Mucosa of descending colon (tissue), 3 donors: Measurements from ENCODE around the gene ZFAND4. TPM values are rescaled to one million over a fixed set of nuclear protein-coding genes. Genes with fewer than 3 reads are reported as not detected.
"Not testable (repeated sequence)": the region's sequence is repeated elsewhere in the genome, so short reads cannot be mapped to it uniquely, and the experiment has no call there.

Experiments
- ATAC-seq: fragments of 200-7000 bp; cut with Tn5 transposase; one replicate; pipeline ENCODE4 v1.9.1; 2020; ENCODE audit warnings: mild to moderate bottlenecking, moderate library complexity
- DNase-seq, 3 donors: peaks; one replicate each; pipeline ENCODE4 v3.0.0-alpha.2; 2020
- H3K36me3 ChIP-seq: fragments of 200-600 bp; one replicate; pipeline ENCODE4 v1.8.0; 2021; ENCODE audit warnings: low read depth, mild to moderate bottlenecking
- H3K4me1 ChIP-seq: fragments of 200-600 bp; one replicate; pipeline ENCODE4 v1.8.0; 2021; ENCODE audit warnings: low read depth, mild to moderate bottlenecking
- H3K4me3 ChIP-seq: fragments of 200-600 bp; one replicate; pipeline ENCODE4 v1.8.0; 2021; ENCODE audit warnings: mild to moderate bottlenecking
- H3K9me3 ChIP-seq: fragments of 200-600 bp; one replicate; pipeline ENCODE4 v1.8.0; 2021; ENCODE audit warnings: mild to moderate bottlenecking
- CTCF ChIP-seq: fragments of 200-600 bp; IDR thresholded peaks from one replicate; pipeline ENCODE4 v1.8.0; 2022; ENCODE audit warnings: antibody characterized with exemption, mild to moderate bottlenecking
- intact Hi-C, 2 donors: fragments of 100-400 bp; cut with DNase I in 1 of 2; cut with micrococcal nuclease in 1 of 2; formaldehyde crosslinking; loops; one replicate each; pipeline versions ENCODE4 v1.11.0 to v1.11.1; 2022; cut with DNase I, micrococcal nuclease
- total RNA-seq, 3 donors: library from RNA; stranded (reverse); fragmentation: NEBNext Ultra II Directional in 2 of 3; extraction: Animal tissue kit (Norgen Biotek cat#: 25700) in 2 of 3; gene quantifications; one replicate each; pipeline versions ENCODE4 v1.2.1 to v1.2.4, GENCODE V29; 2021 to 2023
- donor health status: DM: no; HTN: no; CAD: no; lungs with moderate emphysema.
- donor health status: DM: no; HTN: no; CAD: no.
- donor health status: DM: no; HTN: yes; CAD: no.

ZFAND4 gene
- total RNA-seq, 3 donors from 2014 or later: 15.5 to 22.1 (median 21.5) TPM

DNA sequence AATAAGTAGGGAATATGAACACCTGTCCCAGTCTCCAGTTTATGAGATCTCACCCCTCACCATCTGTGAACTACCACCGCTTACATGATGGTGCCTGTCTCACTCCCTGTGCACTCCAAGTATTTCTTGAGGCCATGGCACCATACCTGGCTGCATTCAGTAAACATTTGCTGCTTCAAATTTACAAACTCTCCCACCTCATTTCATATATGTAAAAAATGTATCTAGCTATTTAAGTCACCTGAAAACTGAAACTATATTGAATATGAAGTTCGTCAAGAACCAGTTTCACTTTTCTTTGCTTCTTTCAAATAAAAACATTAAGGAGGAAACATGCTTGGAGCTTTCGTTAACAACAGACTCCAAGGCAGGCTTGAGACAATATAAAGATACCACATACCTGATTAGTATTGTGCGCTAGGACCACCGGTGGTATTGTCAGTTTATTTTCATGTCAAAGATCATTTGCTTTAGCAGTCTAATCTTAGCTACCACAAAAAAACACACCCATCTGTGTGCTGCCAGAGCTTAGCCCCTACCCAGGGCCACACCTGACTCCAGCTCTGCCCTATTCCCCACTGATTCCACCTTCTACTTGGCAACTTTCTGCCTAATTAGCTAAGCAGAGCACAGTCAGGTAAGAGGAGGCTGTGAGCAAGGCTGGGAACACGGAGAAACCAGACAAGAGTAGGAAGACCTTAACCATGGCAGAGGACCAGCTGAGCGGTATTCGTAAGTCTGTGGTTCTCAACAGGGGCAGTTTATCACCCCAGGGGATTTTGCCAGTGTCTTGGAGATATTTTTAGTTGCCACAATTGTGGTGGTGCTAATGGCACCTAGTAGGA, 92.0 kb downstream of the ZFAND4 start:
- intact Hi-C loops: no loop called here
- no peaks in the 10 kb centered on the region for H3K36me3 ChIP-seq
- TF ChIP-seq CTCF: no peak
- peaks cover 24% of the 10 kb centered on the region for H3K4me1 ChIP-seq
- H3K9me3 ChIP-seq: no peaks in the 10 kb centered on the region
- ATAC-seq (peak; percentile 78), DNase-seq (peak in 2 of 3 donors; percentile 44 to 51)
- H3K4me3 ChIP-seq: no peak overlapping the region

DNA sequence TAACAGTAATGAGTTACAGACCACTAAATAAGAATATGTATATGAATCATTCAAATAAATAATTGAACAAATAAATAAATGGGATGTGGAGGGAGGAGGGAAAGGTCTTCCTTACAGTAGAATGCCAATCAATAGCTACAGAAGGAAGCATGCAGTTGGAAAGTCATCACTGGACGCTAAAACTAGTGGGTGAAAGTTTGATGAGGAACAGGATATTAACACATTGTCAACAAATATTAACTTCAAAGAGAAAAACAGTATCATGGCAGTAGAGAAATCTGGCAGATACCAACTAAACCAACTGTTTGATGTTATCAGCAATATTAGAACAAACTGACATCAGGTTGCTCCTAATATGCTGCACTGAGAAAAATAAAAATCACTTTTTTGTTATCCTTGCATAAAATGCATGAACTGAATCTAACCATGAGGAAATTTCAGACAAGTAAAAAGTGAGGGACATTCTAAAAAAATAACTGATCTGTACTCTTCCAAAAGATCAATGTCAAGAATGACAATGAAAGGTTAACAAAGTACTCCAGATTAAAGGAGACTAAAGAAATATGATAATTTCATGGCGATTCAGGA, 94.1 kb downstream of the ZFAND4 start:
- ATAC-seq: no peak
- TF ChIP-seq CTCF: no peak
- intact Hi-C loops: no loop called here
- Histone ChIP-seq H3K36me3 (no peaks in the 10 kb centered on the region), H3K9me3 (no peaks in the 10 kb centered on the region), H3K4me1 (peaks cover 28% of the 10 kb centered on the region), H3K4me3 (no peak overlapping the region)
- DNase-seq: no peak

DNA sequence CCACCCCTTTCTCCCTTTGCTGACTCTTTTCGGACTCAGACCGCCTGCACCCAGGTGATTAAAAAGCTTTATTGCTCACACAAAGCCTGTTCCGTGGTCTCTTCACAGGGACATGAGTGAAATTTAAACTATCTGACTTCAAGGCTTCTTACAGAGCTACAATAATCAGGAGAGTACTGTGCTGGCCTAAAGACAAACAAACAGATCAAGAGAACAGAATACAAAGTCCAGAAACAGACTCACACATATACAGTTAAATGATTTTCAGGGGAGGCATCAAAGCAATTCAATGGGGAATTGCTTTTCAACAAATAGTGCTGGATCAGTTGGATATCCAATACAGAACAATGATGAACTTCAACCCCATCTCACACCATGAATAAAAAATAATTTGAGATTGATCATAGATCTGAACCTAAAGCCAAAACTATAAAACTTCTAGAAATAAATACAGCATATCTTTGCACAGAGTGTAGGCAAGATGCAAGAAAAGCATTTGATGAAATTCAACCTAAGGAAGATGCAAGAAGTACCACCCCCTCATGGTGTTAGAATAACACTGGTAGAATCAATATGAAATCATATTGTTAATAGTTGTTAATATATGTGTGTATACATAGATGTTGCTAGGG, 96.5 kb downstream of the ZFAND4 start:
- no peaks in the 10 kb centered on the region for H3K9me3 ChIP-seq
- peaks cover 9% of the 10 kb centered on the region for H3K4me1 ChIP-seq
- ATAC-seq (peak; percentile 82), DNase-seq (no peak)
- H3K36me3 ChIP-seq: no peaks in the 10 kb centered on the region
- intact Hi-C loops: no loop called here
- no peak overlapping the region for H3K4me3 ChIP-seq
- TF ChIP-seq CTCF: no peak

DNA sequence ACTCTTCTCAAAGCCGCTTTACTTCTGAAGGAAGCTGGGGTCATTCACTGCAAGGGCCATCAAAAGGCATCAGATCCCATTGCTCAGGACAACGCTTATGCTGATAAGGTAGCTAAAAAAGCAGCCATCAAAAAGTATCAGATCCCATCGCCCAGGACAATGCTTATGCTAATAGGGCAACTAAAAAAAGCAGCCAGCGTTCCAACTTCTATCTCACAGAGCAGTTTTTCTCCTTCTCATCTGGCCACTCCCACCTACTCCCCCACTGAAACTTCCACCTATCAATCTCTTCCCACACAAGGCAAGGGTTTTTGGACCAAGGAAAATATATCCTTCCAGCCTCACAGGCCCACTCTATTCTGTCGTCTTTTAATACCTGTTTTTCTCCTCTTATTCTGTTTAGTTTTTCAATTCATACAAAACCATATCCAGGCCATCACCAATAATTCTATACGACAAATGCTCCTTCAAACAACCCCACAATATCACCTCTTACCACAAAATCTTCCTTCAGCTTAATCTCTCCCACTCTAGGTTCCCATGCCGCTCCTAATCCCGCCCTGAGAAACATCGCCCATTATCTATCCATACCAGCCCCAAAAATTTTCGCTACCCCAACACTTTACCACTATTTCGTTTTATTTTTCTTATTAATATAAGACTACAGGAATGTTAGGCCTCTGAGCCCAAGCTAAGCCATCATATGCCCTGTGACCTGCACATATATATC, 97.4 kb downstream of the ZFAND4 start:
- H3K4me3 ChIP-seq, H3K4me1 ChIP-seq, intact Hi-C loops, H3K9me3 ChIP-seq, DNase-seq, ATAC-seq, H3K36me3 ChIP-seq: not testable (repeated sequence)

- ATAC-seq (no peak), DNase-seq (no peak)
- intact Hi-C loops: no loop called here
- no peak for TF ChIP-seq CTCF
- Histone ChIP-seq H3K9me3 (no peaks in the 10 kb centered on the region), H3K4me3 (no peak overlapping the region), H3K4me1 (no peaks in the 10 kb centered on the region), H3K36me3 (no peaks in the 10 kb centered on the region)
These were observed 103.1 kb downstream of the ZFAND4 start for GRCh38 chr10:45569471-45569870.
